Lung (tissue), 12 donors: ENCODE data around the gene SHANK2. TPM values are rescaled to one million over a fixed set of nuclear protein-coding genes. Genes with fewer than 3 reads are reported as not detected.

Source experiments
- ATAC-seq: fragments of 200-7000 bp; cut with Tn5 transposase; one replicate; pipeline ENCODE4 v1.9.1; 2020; ENCODE audit warnings: moderate number of reproducible peaks; ENCODE audit not compliant: insufficient read depth, low FRiP score
- DNase-seq, 3 donors: peaks; one replicate each; pipeline ENCODE4 v3.0.0-alpha.2; 2013 to 2017
- H3K27ac ChIP-seq, 2 donors: one replicate each; pipeline ENCODE4 v1.5.1; 2013; ENCODE audit warnings: mild to moderate bottlenecking in 2 of 2, moderate library complexity in 2 of 2, control low read depth in 1 of 2, inconsistent platforms in 1 of 2, low read depth in 1 of 2, low read length in 1 of 2
- H3K27me3 ChIP-seq, 3 donors: one replicate each; pipeline ENCODE4 v1.5.1; 2013; ENCODE audit warnings: low read length in 2 of 3; ENCODE audit not compliant: control insufficient read depth in 3 of 3, insufficient read depth in 3 of 3
- H3K36me3 ChIP-seq, 4 donors: one replicate each; pipeline ENCODE4 v1.5.1; 2013; ENCODE audit warnings: low read length in 4 of 4, mild to moderate bottlenecking in 1 of 4, moderate library complexity in 1 of 4; ENCODE audit not compliant: control insufficient read depth in 4 of 4, insufficient read depth in 4 of 4
- H3K4me1 ChIP-seq, 5 donors: one replicate each; pipeline ENCODE4 v1.5.1; 2013; ENCODE audit warnings: low read length in 5 of 5, mild to moderate bottlenecking in 2 of 5, moderate library complexity in 1 of 5; ENCODE audit not compliant: control insufficient read depth in 5 of 5, insufficient read depth in 5 of 5
- H3K4me3 ChIP-seq: one replicate; pipeline ENCODE4 v1.5.1; 2013; ENCODE audit warnings: mild to moderate bottlenecking, control low read depth, moderate library complexity
- H3K9ac ChIP-seq, 2 donors: one replicate each; pipeline ENCODE4 v1.5.1; 2013; ENCODE audit warnings: low read length in 2 of 2, control low read depth in 1 of 2; ENCODE audit not compliant: insufficient read depth in 1 of 2
- H3K9me3 ChIP-seq, 4 donors: one replicate each; pipeline ENCODE4 v1.5.1; 2013; ENCODE audit warnings: low read length in 3 of 4, mild to moderate bottlenecking in 1 of 4, moderate library complexity in 1 of 4; ENCODE audit not compliant: control insufficient read depth in 4 of 4, insufficient read depth in 3 of 4
- CTCF ChIP-seq: IDR thresholded peaks from 2 replicates; pipeline ENCODE4 v1.5.1; 2012; ENCODE audit warnings: mild to moderate bottlenecking; ENCODE audit errors: control extremely low read depth, extremely low read depth
- WGBS, 2 donors: extraction: QIAGEN DNeasy Blood & Tissue Kit; methylation state at CpG; one replicate each; pipeline ENCODE4 v1.1.7; 2013; 5-methylcytosine and 5-hydroxymethylcytosine counted together
- polyA plus RNA-seq, 2 donors: library from polyadenylated mRNA; stranded (reverse); fragments of 200-250 nt; gene quantifications; one replicate each; pipeline ENCODE4 v1.2.1, GENCODE V29; 2013
- total RNA-seq, 2 donors: library from RNA; depleted of rRNA in 1 of 2; stranded (reverse); fragments of >200 nt in 1 of 2; gene quantifications; one replicate each; pipeline ENCODE4 v1.2.1, GENCODE V29; 2014 to 2021
- donor health status: control.
- donor health status: control.
- donor health status: Bipolar disorder and iron deficiency.
- donor health status: healthy.
- donor health status: DM: yes; HTN: yes; CAD: no.

SHANK2 gene
- total and polyA plus RNA-seq, 4 donors, result 3.0 to 55.4 (median 25.9) TPM

- H3K27ac ChIP-seq, result no peak overlapping the region
- H3K36me3 ChIP-seq, result no peaks in the 10 kb centered on the region
- no peak overlapping the region for H3K4me3 ChIP-seq
- no peak for TF ChIP-seq CTCF
- peaks cover 0 to 2% (median 0%) of the 10 kb centered on the region in 4 donors for H3K9me3 ChIP-seq
- ATAC-seq (no peak), DNase-seq (peak; percentile 72 to 83 (median 78))
- H3K9ac ChIP-seq, result no peak overlapping the region
- 64 to 70% methylated on average over 16 of the region's 16 CpGs for WGBS, 2 donors
- peaks cover 6 to 31% (median 10%) of the 10 kb centered on the region in 5 donors for H3K4me1 ChIP-seq
- H3K27me3 ChIP-seq, result peaks cover 0 to 9% (median 9%) of the 10 kb centered on the region in 3 donors
Observed at GRCh38 chr11:71247551-71248250, 4.7 kb downstream of the SHANK2 start.

GRCh38 chr11:71246559-71246958 lies 5.8 kb downstream of the SHANK2 start:
- Histone ChIP-seq H3K9me3 (peaks cover 0 to 2% (median 0%) of the 10 kb centered on the region in 4 donors), H3K27ac (no peak overlapping the region), H3K36me3 (no peaks in the 10 kb centered on the region), H3K9ac (peak overlapping the region in 1 of 2 donors; percentile 4), H3K27me3 (peaks cover 0 to 9% (median 6%) of the 10 kb centered on the region in 3 donors), H3K4me1 (peaks cover 5 to 28% (median 10%) of the 10 kb centered on the region in 5 donors), H3K4me3 (no peak overlapping the region)
- WGBS, 2 donors, result 34 to 71% methylated on average over 3 of the region's 3 CpGs
- DNase-seq (peak in 1 of 3 donors; percentile 1), ATAC-seq (no peak)
- no peak for TF ChIP-seq CTCF

- ATAC-seq (no peak), DNase-seq (peak in 1 of 3 donors; percentile 12)
- H3K9me3 ChIP-seq, result peaks cover 0 to 2% (median 0%) of the 10 kb centered on the region in 4 donors
- WGBS, 2 donors, result 57 to 73% methylated on average over 19 of the region's 19 CpGs
- peaks cover 0 to 29% (median 12%) of the 10 kb centered on the region in 5 donors for H3K4me1 ChIP-seq
- H3K27ac ChIP-seq, result no peak overlapping the region
- no peak overlapping the region for H3K9ac ChIP-seq
- TF ChIP-seq CTCF, result no peak
- H3K4me3 ChIP-seq, result no peak overlapping the region
- no peaks in the 10 kb centered on the region for H3K36me3 ChIP-seq
- H3K27me3 ChIP-seq, result peaks cover 0 to 9% (median 4%) of the 10 kb centered on the region in 3 donors
Observed at GRCh38 chr11:71245601-71246391, 6.6 kb downstream of the SHANK2 start.
